ENCODE measurements around the gene PPP4C. TPM values are rescaled to one million over a fixed set of nuclear protein-coding genes. Genes with fewer than 3 reads are reported as not detected.

PPP4C gene
- total RNA-seq, 1 experiment from 2014 or later: 70.7 TPM

DNA sequence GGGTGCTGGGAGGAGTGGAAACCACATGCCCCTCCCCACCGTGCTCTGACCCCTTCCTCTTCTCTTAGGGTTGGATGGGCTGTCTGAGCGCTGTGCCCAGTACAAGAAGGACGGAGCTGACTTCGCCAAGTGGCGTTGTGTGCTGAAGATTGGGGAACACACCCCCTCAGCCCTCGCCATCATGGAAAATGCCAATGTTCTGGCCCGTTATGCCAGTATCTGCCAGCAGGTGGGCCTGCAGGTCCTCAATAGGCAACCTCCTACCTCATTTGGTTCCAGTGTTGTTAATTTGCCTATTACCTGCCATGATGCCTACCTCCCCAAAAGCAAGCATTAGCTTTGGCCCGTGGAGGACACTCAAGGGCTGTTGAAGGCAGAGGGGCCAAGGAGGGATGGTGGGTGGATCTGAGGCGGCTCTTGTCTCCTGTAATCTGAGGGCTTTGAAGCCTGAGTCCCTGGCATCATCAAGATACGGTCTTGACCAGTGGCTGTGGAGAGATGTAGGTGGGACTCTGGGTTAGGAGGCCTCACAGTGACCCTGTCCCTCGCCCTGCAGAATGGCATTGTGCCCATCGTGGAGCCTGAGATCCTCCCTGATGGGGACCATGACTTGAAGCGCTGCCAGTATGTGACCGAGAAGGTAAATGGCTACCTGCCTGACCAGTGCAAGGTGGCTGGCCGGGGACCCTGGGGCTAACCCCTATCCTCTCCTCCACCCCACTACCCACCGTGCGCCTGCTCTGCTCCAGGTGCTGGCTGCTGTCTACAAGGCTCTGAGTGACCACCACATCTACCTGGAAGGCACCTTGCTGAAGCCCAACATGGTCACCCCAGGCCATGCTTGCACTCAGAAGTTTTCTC is 6.8 kb upstream of the PPP4C start:
- in situ Hi-C loops (cut with HindIII; ENCODE audit: low pct_unique_long_range_greater_than_20kb, low sequenced_read_pairs): no loop called here
- DNase-seq (ENCODE audit: low read depth, low spot score): peak; percentile 42

GRCh38 chr16:30069611-30070462 is 6.0 kb upstream of the PPP4C start:
- DNase-seq (ENCODE audit: low read depth, low spot score): peak; percentile 76
- in situ Hi-C loops (cut with HindIII; ENCODE audit: low pct_unique_long_range_greater_than_20kb, low sequenced_read_pairs): no loop called here

DNA sequence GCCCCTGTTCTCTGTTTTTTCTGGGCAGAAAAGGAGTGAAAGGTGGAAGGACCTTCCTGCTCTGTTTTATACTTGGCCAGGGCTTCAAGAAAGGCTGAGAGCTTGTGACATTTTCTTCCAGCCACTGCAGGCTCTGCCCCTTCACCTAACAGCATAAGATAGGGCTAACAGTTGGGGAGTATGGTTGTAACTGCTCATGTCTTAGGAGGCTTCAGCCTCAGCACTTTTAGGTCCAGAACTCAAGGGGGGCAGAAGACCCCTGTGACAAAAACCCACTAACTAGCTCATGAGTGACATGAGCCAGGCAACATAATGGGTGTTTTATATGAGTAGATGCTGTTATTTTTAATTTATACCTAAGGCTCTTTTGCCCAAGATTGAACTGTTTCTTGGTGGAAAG is 5.3 kb upstream of the PPP4C start:
- DNase-seq (ENCODE audit: low read depth, low spot score): no peak
- in situ Hi-C loops (cut with HindIII; ENCODE audit: low pct_unique_long_range_greater_than_20kb, low sequenced_read_pairs): no loop called here

- no peak for DNase-seq (ENCODE audit: low read depth, low spot score)
- in situ Hi-C loops (cut with HindIII; ENCODE audit: low pct_unique_long_range_greater_than_20kb, low sequenced_read_pairs): no loop called here
These were observed 540 bp downstream of the PPP4C start for GRCh38 chr16:30076276-30076791.

- in situ Hi-C loops (cut with HindIII; ENCODE audit: low pct_unique_long_range_greater_than_20kb, low sequenced_read_pairs): no loop called here
These were observed 1.9 kb downstream of the PPP4C start for GRCh38 chr16:30077656-30078055.

GRCh38 chr16:30078744-30079143 is 3.0 kb downstream of the PPP4C start:
- no peak for DNase-seq (ENCODE audit: low read depth, low spot score)
- in situ Hi-C loops (cut with HindIII; ENCODE audit: low pct_unique_long_range_greater_than_20kb, low sequenced_read_pairs): no loop called here

More at GRCh38 chr16:30077656-30078055, 1.9 kb downstream of the PPP4C start:
- DNase-seq (ENCODE audit: low read depth, low spot score): no peak

DNA sequence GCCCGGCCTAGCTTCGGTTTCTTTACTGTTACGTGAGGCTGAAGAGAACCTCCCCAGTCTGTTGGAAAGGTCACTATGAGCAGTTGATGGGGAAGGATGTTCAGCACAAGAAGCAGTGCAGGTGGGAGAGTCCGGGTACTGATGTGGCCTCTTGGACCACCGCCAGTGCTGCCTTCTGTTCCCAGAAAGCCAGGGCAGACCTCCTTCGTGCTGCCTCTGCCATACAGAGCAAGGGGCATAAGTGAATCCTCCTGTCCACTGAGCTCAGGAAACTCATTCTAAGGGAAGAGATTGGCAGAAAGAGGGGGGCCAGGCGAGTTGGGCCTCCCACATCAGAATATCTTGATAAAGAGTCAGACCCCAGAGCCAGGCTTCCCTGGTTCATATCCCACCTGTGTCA is 3.7 kb downstream of the PPP4C start:
- in situ Hi-C loops (cut with HindIII; ENCODE audit: low pct_unique_long_range_greater_than_20kb, low sequenced_read_pairs): no loop called here
- DNase-seq (ENCODE audit: low read depth, low spot score): no peak

GRCh38 chr16:30082545-30083090 is 6.8 kb downstream of the PPP4C start:
- in situ Hi-C loops (cut with HindIII; ENCODE audit: low pct_unique_long_range_greater_than_20kb, low sequenced_read_pairs): no loop called here
- no peak for DNase-seq (ENCODE audit: low read depth, low spot score)

DNA sequence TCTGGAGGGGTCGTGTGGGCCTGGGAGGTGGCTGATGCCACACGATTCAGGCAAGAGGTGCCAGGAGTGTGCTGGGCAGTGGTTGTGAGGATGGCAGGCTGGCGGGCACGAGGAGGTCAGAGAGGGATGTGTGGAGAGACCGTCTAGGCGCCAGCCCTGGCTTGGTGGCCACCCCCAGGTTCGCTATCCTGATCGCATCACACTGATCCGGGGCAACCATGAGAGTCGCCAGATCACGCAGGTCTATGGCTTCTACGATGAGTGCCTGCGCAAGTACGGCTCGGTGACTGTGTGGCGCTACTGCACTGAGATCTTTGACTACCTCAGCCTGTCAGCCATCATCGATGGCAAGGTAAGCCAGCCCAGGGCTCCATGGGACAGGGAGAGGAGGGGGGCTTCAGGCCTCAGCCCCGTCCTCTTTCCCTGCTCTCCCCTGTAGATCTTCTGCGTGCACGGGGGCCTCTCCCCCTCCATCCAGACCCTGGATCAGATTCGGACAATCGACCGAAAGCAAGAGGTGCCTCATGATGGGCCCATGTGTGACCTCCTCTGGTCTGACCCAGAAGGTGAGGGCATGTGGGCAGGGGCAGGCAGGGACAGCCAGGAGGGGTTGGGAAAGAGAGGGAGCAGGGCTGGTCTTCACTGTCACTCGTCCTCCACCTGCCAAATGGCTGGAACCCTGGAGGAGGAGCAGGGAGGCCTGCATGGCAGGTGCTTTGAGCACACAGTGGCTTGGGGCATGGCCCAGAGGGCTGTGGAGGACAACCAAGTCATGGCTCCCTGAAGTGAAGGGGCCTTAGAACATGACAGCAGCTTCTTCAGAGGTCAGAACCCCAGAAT is 7.6 kb downstream of the PPP4C start:
- in situ Hi-C loops (cut with HindIII; ENCODE audit: low pct_unique_long_range_greater_than_20kb, low sequenced_read_pairs): no loop called here
- no peak for DNase-seq (ENCODE audit: low read depth, low spot score)

DNA sequence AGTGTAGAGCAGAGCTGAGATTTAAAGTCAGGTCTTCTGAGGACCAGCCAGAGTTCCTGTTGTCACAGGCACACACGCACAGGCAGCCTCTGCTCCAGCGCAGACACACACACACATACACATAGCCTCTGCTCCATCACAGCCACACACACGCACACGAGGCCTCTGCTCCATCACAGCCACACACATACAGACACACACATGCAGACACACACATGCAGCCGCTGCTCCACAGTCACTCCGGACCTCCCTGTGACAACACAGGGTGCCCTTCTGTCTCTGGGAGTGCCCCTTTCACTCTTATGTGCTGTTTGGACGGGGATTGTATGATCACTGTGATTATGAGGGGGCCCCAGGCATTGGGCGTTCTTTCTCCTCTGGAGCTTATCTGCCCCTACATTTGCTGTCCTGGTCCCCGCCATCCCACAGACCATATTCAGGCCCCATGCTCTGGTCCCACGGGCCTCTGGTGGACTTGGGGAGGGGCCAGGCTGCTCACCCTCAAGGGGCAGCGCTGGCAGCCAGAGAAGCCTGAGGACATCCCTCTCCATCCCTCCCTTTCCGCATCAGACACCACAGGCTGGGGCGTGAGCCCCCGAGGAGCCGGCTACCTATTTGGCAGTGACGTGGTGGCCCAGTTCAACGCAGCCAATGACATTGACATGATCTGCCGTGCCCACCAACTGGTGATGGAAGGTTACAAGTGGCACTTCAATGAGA is 8.5 kb downstream of the PPP4C start:
- DNase-seq (ENCODE audit: low read depth, low spot score): no peak
- in situ Hi-C loops (cut with HindIII; ENCODE audit: low pct_unique_long_range_greater_than_20kb, low sequenced_read_pairs): no loop called here

DNA sequence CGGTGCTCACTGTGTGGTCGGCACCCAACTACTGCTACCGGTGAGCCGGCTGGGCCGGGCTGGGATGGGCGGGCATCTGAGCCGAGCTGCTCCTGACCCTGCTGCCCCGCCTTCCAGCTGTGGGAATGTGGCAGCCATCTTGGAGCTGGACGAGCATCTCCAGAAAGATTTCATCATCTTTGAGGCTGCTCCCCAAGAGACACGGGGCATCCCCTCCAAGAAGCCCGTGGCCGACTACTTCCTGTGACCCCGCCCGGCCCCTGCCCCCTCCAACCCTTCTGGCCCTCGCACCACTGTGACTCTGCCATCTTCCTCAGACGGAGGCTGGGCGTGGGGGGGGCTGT is 9.0 kb downstream of the PPP4C start:
- DNase-seq (ENCODE audit: low read depth, low spot score): no peak
- in situ Hi-C loops (cut with HindIII; ENCODE audit: low pct_unique_long_range_greater_than_20kb, low sequenced_read_pairs): no loop called here

- in situ Hi-C loops (cut with HindIII; ENCODE audit: low pct_unique_long_range_greater_than_20kb, low sequenced_read_pairs): no loop called here
- no peak for DNase-seq (ENCODE audit: low read depth, low spot score)
These were observed 9.5 kb downstream of the PPP4C start for GRCh38 chr16:30085247-30085646.

DNA sequence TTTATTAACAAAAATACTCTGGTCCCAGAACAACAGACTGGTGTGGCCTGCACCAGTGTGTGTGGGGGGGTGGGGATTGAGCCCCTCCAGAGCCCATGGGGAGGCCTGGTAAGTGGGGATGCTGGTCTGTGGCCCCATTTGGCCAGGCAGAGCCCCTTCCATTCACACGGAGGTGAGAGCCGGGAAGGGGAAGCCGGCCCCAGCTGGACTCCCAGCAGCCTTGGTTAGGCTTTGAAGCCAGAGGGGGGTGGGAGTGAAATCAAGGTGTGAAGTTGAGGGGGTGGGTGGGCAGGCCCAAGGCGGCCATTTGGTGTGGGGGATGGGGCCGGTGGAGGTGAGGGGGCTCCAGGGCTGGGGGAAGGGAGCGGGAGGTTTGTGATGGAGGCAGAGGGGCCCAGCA is 10.0 kb downstream of the PPP4C start:
- no peak for DNase-seq (ENCODE audit: low read depth, low spot score)
- in situ Hi-C loops (cut with HindIII; ENCODE audit: low pct_unique_long_range_greater_than_20kb, low sequenced_read_pairs): no loop called here

- DNase-seq (ENCODE audit: low read depth, low spot score): no peak
- in situ Hi-C loops (cut with HindIII; ENCODE audit: low pct_unique_long_range_greater_than_20kb, low sequenced_read_pairs): no loop called here
These were observed 10.7 kb downstream of the PPP4C start for GRCh38 chr16:30086291-30087140.

- in situ Hi-C loops (cut with HindIII; ENCODE audit: low pct_unique_long_range_greater_than_20kb, low sequenced_read_pairs): no loop called here
- DNase-seq (ENCODE audit: low read depth, low spot score): no peak
These were observed 11.5 kb downstream of the PPP4C start for GRCh38 chr16:30087181-30087898.

Data from SK-MEL-5 (cell line).